ENCODE data around the gene TNFRSF9.

GRCh38 chr1:7869136-7869920 is 71.3 kb downstream of the TNFRSF9 start:
- TF ChIP-seq CTCF (IDR thresholded peaks at IDR 0.05), result no peak
- no peak for TF ChIP-seq POLR2A (IDR thresholded peaks at IDR 0.05)
